Endothelial cell of hepatic sinusoid (primary cell): ENCODE data around the gene ABHD8.

Source experiments
- in situ Hi-C: cut with HindIII; loops from 2 replicates; pipeline ENCODE4 v1.10.0; 2017; ENCODE audit warnings: low sequenced_read_pairs

The ABHD8 gene

GRCh38 chr19:17323300-17323963, 20.2 kb upstream of the ABHD8 start:
- in situ Hi-C loops = loop anchor here (25.0 kb wide), 2 partner anchors 161 to 239 kb away; partner anchors contain the start of gene COLGALT1

- in situ Hi-C loops = loop anchor here (25.0 kb wide), 2 partner anchors 161 to 239 kb away; partner anchors contain the start of gene COLGALT1
These were observed 19.6 kb upstream of the ABHD8 start for GRCh38 chr19:17322854-17323253.

- in situ Hi-C loops = loop anchor here (25.0 kb wide), 2 partner anchors 160 to 240 kb away; partner anchors contain the start of gene COLGALT1
These were observed 18.6 kb upstream of the ABHD8 start for GRCh38 chr19:17321655-17322489.

GRCh38 chr19:17320435-17320834, 17.2 kb upstream of the ABHD8 start:
- in situ Hi-C loops = loop anchor here (25.0 kb wide), 2 partner anchors 158 to 242 kb away; partner anchors contain the start of gene COLGALT1

- in situ Hi-C loops = loop anchor here (25.0 kb wide), 2 partner anchors 157 to 243 kb away; partner anchors contain the start of gene COLGALT1
These were observed 16.4 kb upstream of the ABHD8 start for GRCh38 chr19:17319473-17320238.

- in situ Hi-C loops = loop anchor here (25.0 kb wide), 2 partner anchors 157 to 243 kb away; partner anchors contain the start of gene COLGALT1
These were observed 15.7 kb upstream of the ABHD8 start for GRCh38 chr19:17318966-17319365.

- in situ Hi-C loops = loop anchor here (25.0 kb wide), 2 partner anchors 152 to 248 kb away; partner anchors contain the start of gene COLGALT1
These were observed 10.9 kb upstream of the ABHD8 start for GRCh38 chr19:17314007-17314593.

GRCh38 chr19:17312189-17313113, 9.2 kb upstream of the ABHD8 start:
- in situ Hi-C loops = loop anchor here (25.0 kb wide), 2 partner anchors 150 to 250 kb away; partner anchors contain the start of gene COLGALT1

GRCh38 chr19:17311455-17312188, 8.4 kb upstream of the ABHD8 start:
- in situ Hi-C loops = loop anchor here (25.0 kb wide), 2 partner anchors 149 to 251 kb away; partner anchors contain the start of gene COLGALT1

- in situ Hi-C loops = loop anchor here (10.0 to 25.0 kb wide), 3 partner anchors 65 to 252 kb away; partner anchors contain the start of genes COLGALT1 and NR2F6
These were observed 6.8 kb upstream of the ABHD8 start for GRCh38 chr19:17309965-17310461.

- in situ Hi-C loops = loop anchor here (10.0 to 25.0 kb wide), 3 partner anchors 65 to 253 kb away; partner anchors contain the start of genes COLGALT1 and NR2F6
These were observed 6.2 kb upstream of the ABHD8 start, which contains the start of gene DDA1 for GRCh38 chr19:17309198-17309964. TSS of gene DDA1 (plus strand) at chr19:17309563. CDS start at chr19:17309655, 92 bp downstream.

- in situ Hi-C loops = loop anchor here (10.0 to 25.0 kb wide), 3 partner anchors 63 to 254 kb away; partner anchors contain the start of genes COLGALT1 and NR2F6
These were observed 4.7 kb upstream of the ABHD8 start for GRCh38 chr19:17307876-17308377.

- in situ Hi-C loops = loop anchor here (10.0 to 25.0 kb wide), 3 partner anchors 61 to 256 kb away; partner anchors contain the start of genes COLGALT1 and NR2F6
These were observed 3.1 kb upstream of the ABHD8 start for GRCh38 chr19:17306285-17306714.

GRCh38 chr19:17305517-17306284, 2.5 kb upstream of the ABHD8 start, which contains the start of gene MRPL34:
TSS of gene MRPL34 (plus strand) at chr19:17305872. CDS start at chr19:17305893, 21 bp downstream.
- in situ Hi-C loops = loop anchor here (10.0 to 25.0 kb wide), 3 partner anchors 61 to 257 kb away; partner anchors contain the start of genes COLGALT1 and NR2F6

GRCh38 chr19:17305216-17305516, 1.9 kb upstream of the ABHD8 start:
- in situ Hi-C loops = loop anchor here (10.0 to 25.0 kb wide), 3 partner anchors 60 to 257 kb away; partner anchors contain the start of genes COLGALT1 and NR2F6
